ENCODE data around the gene RFTN1.
"Not testable (repeated sequence)": the region's sequence is repeated elsewhere in the genome, so short reads cannot be mapped to it uniquely, and the experiment has no call there.

RFTN1 gene

DNA sequence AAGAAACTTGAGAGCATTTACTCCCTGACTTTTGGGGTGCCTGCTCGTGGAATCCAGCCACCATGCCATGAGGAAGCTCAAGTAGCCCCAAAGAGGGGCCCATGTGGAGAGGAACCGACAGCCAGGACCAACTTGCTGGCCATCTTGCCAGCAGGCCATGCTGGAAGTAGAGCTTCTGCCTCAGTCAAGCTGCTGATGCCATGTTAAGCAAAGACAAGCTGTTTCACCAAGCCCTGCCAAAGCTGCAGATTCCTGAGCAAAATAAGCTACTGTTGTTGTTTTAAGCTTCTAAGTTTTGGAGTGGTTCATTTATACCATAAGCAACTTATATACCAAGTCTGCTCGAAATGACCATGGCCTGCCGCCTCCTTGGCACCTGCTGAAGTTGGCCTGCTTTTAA, 14.1 kb downstream of the RFTN1 start:
- Histone ChIP-seq H3K9ac (ENCODE audit: low read depth in 1 of 2, low read length in 2 of 2) (no peak overlapping the region), H3K27me3 (ENCODE audit: control insufficient read depth in 1 of 2, insufficient read depth in 2 of 2, low read length in 2 of 2) (no peaks in the 10 kb centered on the region), H3K9me3 (ENCODE audit: control insufficient read depth in 1 of 2, low read length in 2 of 2) (no peaks in the 10 kb centered on the region), H3K4me1 (ENCODE audit: control insufficient read depth in 1 of 2, insufficient read depth in 2 of 2, low read length in 2 of 2) (no peaks in the 10 kb centered on the region), H3K27ac (ENCODE audit: low read depth, low read length) (no peak overlapping the region), H3K4me3 (ENCODE audit: low read depth in 1 of 2, low read length in 2 of 2) (no peak overlapping the region), H3K36me3 (ENCODE audit: control insufficient read depth in 1 of 2, insufficient read depth in 2 of 2, low read length in 2 of 2) (peaks cover 0 to 3% of the 10 kb centered on the region in 2 donors)

DNA sequence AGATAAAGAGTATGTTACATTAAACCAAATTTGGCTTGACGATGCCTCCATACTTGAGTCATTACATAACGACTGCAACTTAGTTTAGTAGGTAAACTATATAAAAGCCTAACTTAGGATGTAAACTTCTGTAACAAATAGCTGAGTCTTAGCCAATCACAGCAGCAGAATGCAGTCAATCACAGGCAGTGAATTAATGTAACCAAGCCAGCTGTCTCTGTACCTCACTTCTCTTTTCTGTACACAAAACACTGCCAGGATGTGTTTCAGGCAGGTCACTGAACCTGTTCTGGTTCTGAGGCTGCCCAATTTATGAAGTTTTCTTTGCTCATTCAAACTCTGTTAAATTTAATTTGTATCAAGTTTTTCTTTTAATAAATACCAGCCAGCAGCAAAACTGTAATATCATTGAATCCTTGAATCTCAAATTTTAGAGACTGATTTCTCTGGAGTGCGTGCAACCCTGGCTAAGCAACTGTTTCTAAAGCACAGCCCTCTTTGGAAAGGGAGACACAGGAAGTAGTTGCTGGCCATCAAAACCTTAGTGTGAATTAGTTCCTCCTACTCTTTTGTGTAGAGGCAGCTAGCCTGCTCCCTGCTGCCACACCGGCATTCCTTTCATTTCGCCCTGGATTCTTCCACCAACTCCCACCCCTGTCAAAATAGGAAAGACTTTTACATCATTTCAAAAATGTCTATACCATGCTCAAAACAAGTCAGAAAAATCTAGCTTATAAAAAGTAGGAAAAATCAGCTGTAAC, 15.2 kb downstream of the RFTN1 start:
- H3K9me3 ChIP-seq (ENCODE audit: control insufficient read depth in 1 of 2, low read length in 2 of 2) = no peaks in the 10 kb centered on the region
- H3K9ac ChIP-seq (ENCODE audit: low read depth in 1 of 2, low read length in 2 of 2) = no peak overlapping the region
- no peaks in the 10 kb centered on the region for H3K4me1 ChIP-seq (ENCODE audit: control insufficient read depth in 1 of 2, insufficient read depth in 2 of 2, low read length in 2 of 2)
- H3K27ac ChIP-seq (ENCODE audit: low read depth, low read length) = no peak overlapping the region
- H3K27me3 ChIP-seq (ENCODE audit: control insufficient read depth in 1 of 2, insufficient read depth in 2 of 2, low read length in 2 of 2) = no peaks in the 10 kb centered on the region
- H3K36me3 ChIP-seq (ENCODE audit: control insufficient read depth in 1 of 2, insufficient read depth in 2 of 2, low read length in 2 of 2) = peaks cover 0 to 3% of the 10 kb centered on the region in 2 donors
- H3K4me3 ChIP-seq (ENCODE audit: low read depth in 1 of 2, low read length in 2 of 2) = no peak overlapping the region

DNA sequence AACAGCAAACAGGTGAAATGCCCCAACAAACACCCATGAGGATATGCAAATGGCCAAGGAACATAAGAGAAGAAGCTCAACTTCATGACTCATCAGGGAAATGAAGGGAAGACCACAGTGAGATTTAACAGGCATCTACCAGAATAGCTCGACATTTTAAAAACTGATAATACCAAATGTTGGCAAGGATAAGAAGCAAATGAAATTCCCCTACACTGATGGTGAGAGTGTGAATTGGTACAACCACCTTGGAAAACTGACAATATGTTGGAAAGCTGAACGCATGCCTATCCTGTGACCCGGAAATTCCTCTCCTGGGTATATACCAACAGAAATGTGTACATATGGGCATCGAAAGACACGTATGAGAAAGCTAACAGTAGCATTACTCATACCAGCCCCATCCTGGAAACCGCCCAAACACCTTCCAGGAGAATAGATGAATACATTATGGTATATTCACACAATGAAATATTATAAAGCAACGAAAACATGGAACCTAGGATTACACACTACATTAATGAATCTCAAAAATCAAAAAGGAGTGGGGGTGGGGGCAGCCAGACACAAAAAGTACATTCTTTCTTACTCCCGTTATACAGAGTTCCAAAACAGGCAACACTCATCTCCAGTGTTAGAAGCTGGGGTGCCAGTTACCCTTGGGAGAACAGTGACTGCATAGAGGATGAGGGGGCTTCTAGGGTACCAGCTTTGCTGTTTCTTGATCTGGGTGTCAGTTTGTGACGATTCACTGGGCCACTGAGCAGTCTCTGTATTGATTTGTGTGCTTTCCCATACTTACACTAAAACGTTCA, 16.9 kb downstream of the RFTN1 start:
- H3K4me3 ChIP-seq (ENCODE audit: low read depth in 1 of 2, low read length in 2 of 2) = no peak overlapping the region
- no peaks in the 10 kb centered on the region for H3K27me3 ChIP-seq (ENCODE audit: control insufficient read depth in 1 of 2, insufficient read depth in 2 of 2, low read length in 2 of 2)
- no peak overlapping the region for H3K27ac ChIP-seq (ENCODE audit: low read depth, low read length)
- H3K9ac ChIP-seq (ENCODE audit: low read depth in 1 of 2, low read length in 2 of 2) = no peak overlapping the region
- no peaks in the 10 kb centered on the region for H3K4me1 ChIP-seq (ENCODE audit: control insufficient read depth in 1 of 2, insufficient read depth in 2 of 2, low read length in 2 of 2)
- peaks cover 0 to 8% of the 10 kb centered on the region in 2 donors for H3K36me3 ChIP-seq (ENCODE audit: control insufficient read depth in 1 of 2, insufficient read depth in 2 of 2, low read length in 2 of 2)
- no peaks in the 10 kb centered on the region for H3K9me3 ChIP-seq (ENCODE audit: control insufficient read depth in 1 of 2, low read length in 2 of 2)

DNA sequence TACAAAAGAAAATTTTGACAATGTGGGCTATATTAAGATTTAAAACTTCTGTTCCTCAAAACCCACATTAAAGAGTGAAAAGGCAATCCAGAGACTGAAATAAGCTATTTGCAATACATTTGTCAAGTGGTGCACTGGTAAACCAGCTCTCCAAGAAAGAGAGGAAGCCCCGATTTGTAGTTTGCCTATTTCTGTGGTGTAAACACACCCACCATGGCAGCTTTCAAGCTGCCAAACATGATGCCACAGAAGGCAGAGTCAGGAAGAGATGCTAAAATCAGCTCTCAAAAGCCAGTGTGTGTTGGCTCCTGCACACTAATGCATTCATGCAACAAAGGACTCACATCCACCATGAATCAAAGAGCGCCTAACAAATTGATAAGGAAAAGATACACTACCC, 17.5 kb downstream of the RFTN1 start:
- Histone ChIP-seq H3K36me3 (ENCODE audit: control insufficient read depth in 1 of 2, insufficient read depth in 2 of 2, low read length in 2 of 2) (peaks cover 0 to 8% of the 10 kb centered on the region in 2 donors), H3K27me3 (ENCODE audit: control insufficient read depth in 1 of 2, insufficient read depth in 2 of 2, low read length in 2 of 2) (no peaks in the 10 kb centered on the region), H3K4me1 (ENCODE audit: control insufficient read depth in 1 of 2, insufficient read depth in 2 of 2, low read length in 2 of 2) (no peaks in the 10 kb centered on the region), H3K4me3 (ENCODE audit: low read depth in 1 of 2, low read length in 2 of 2) (no peak overlapping the region), H3K9me3 (ENCODE audit: control insufficient read depth in 1 of 2, low read length in 2 of 2) (no peaks in the 10 kb centered on the region), H3K27ac (ENCODE audit: low read depth, low read length) (no peak overlapping the region), H3K9ac (ENCODE audit: low read depth in 1 of 2, low read length in 2 of 2) (no peak overlapping the region)

DNA sequence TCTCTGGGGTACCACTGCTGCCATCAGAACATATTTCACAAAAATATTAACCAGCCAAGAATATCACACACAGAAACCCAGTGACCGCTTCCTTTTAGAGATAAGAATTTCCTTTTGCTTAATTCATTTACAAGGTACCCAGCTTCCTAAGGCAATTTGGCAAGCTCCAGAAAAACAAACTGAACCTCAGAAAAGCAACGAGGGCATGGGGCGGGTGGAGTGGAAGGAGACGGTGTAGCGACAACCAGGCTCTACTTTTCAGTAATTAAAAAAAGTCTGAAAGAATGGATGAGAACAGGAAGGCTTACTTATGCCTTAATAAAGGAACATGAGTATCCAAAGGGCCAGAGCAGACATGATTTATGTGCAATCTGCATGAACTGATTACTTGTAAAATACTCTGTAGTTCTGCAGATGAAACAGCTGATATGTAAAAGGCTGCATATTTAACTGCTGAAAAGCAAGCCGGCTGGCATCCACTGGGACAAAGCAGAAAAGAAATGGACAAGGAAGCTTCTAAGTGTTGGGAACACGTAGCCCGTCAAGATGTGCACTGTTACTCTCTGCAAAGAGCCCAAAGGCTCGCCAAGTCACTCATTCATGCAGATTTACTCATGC, 18.6 kb downstream of the RFTN1 start:
- Histone ChIP-seq H3K9me3 (ENCODE audit: control insufficient read depth in 1 of 2, low read length in 2 of 2) (no peaks in the 10 kb centered on the region), H3K27ac (ENCODE audit: low read depth, low read length) (no peak overlapping the region), H3K9ac (ENCODE audit: low read depth in 1 of 2, low read length in 2 of 2) (no peak overlapping the region), H3K4me1 (ENCODE audit: control insufficient read depth in 1 of 2, insufficient read depth in 2 of 2, low read length in 2 of 2) (no peaks in the 10 kb centered on the region), H3K4me3 (ENCODE audit: low read depth in 1 of 2, low read length in 2 of 2) (no peak overlapping the region), H3K36me3 (ENCODE audit: control insufficient read depth in 1 of 2, insufficient read depth in 2 of 2, low read length in 2 of 2) (peaks cover 0 to 5% of the 10 kb centered on the region in 2 donors), H3K27me3 (ENCODE audit: control insufficient read depth in 1 of 2, insufficient read depth in 2 of 2, low read length in 2 of 2) (no peaks in the 10 kb centered on the region)

DNA sequence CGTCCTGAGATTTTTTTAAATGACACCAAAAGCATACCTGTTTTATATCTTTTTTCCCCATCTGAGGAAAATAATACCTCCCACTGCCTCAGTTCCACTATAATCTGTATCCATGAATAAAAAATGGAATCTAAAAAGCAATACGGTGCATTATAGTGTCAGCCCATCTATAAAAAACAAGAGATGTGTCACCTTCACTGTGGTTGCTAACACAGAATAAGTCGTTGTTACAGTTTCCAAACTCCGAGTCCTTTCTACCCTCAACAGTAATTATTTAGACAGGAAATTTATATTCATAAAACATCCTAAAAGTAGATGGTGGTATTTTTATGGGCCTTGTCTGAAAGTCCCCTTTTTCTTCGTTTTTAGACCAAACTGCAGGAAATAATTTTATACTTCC, 19.4 kb downstream of the RFTN1 start:
- H3K27ac ChIP-seq (ENCODE audit: low read depth, low read length) = no peak overlapping the region
- peaks cover 0 to 5% of the 10 kb centered on the region in 2 donors for H3K36me3 ChIP-seq (ENCODE audit: control insufficient read depth in 1 of 2, insufficient read depth in 2 of 2, low read length in 2 of 2)
- H3K27me3 ChIP-seq (ENCODE audit: control insufficient read depth in 1 of 2, insufficient read depth in 2 of 2, low read length in 2 of 2) = no peaks in the 10 kb centered on the region
- H3K4me1 ChIP-seq (ENCODE audit: control insufficient read depth in 1 of 2, insufficient read depth in 2 of 2, low read length in 2 of 2) = no peaks in the 10 kb centered on the region
- H3K4me3 ChIP-seq (ENCODE audit: low read depth in 1 of 2, low read length in 2 of 2) = no peak overlapping the region
- no peaks in the 10 kb centered on the region for H3K9me3 ChIP-seq (ENCODE audit: control insufficient read depth in 1 of 2, low read length in 2 of 2)
- no peak overlapping the region for H3K9ac ChIP-seq (ENCODE audit: low read depth in 1 of 2, low read length in 2 of 2)

DNA sequence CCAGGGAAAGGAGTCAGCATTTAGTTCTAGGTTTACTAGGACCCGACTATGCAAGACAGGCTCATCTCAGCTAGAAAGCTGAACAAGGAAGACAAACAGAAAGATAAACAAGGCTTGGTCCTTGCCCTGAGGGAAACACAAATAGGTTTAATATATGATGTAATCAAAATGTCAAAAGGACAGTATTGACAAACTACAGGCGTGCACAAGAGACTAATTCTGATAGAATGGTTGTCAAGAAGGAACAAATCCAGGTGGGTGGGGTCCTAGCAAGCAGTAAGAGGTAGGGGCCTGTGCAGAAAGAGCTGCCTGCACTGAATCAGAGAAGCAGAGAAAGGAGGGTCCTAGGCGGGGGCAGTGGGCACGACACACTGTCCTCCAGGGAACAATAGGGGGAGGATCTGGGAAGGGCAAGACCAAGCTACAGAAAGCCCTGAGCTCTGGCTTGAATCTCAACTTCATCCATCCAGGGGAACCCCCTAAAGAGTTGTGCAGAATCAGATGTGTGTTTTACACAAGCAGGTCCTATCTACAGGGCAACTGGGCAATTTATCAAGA, 23.4 kb downstream of the RFTN1 start:
- no peaks in the 10 kb centered on the region for H3K27me3 ChIP-seq (ENCODE audit: control insufficient read depth in 1 of 2, insufficient read depth in 2 of 2, low read length in 2 of 2)
- no peak overlapping the region for H3K9ac ChIP-seq (ENCODE audit: low read depth in 1 of 2, low read length in 2 of 2)
- H3K27ac ChIP-seq (ENCODE audit: low read depth, low read length) = no peak overlapping the region
- H3K36me3 ChIP-seq (ENCODE audit: control insufficient read depth in 1 of 2, insufficient read depth in 2 of 2, low read length in 2 of 2) = peaks cover 0 to 5% of the 10 kb centered on the region in 2 donors
- peaks cover 0 to 2% of the 10 kb centered on the region in 2 donors for H3K4me1 ChIP-seq (ENCODE audit: control insufficient read depth in 1 of 2, insufficient read depth in 2 of 2, low read length in 2 of 2)
- no peak overlapping the region for H3K4me3 ChIP-seq (ENCODE audit: low read depth in 1 of 2, low read length in 2 of 2)
- no peaks in the 10 kb centered on the region for H3K9me3 ChIP-seq (ENCODE audit: control insufficient read depth in 1 of 2, low read length in 2 of 2)

DNA sequence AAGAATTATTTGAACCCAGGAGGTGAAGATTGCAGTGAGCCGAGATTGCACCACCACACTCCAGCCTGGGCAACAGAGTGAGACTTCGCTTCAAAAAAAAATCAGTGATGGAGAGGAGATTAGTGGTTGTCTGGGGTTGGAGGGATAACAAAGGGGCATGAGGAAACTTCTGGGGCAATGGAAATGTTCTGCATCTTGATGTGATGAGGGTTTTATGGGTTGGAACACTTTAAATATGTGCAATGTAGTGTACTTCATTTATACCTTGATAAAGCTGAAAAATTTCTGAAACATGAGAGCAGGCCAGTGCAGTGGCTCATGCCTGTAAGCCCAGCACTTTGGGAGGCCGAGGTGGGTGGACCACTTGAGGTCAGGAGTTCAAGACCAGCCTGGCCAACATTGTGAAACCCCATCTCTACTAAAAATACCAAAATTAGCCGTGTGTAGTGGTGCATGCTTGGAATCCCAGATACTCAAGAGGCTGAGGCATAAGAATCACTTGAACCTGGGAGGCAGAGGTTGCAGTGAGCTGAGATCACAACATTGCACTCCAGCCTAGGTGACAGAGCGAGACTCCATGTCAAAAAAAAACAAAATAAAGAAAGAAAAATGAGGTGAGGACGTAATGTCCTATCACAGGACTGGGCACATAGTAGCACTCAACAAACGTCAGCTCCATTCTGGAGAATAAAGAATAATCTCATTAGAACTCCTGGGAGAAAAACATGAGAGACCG, 24.0 kb downstream of the RFTN1 start:
- not testable (repeated sequence) for H3K9me3 ChIP-seq (ENCODE audit: control insufficient read depth in 1 of 2, low read length in 2 of 2); H3K4me1 ChIP-seq (ENCODE audit: control insufficient read depth in 1 of 2, insufficient read depth in 2 of 2, low read length in 2 of 2); H3K4me3 ChIP-seq (ENCODE audit: low read depth in 1 of 2, low read length in 2 of 2); H3K36me3 ChIP-seq (ENCODE audit: control insufficient read depth in 1 of 2, insufficient read depth in 2 of 2, low read length in 2 of 2); H3K27ac ChIP-seq (ENCODE audit: low read depth, low read length); H3K27me3 ChIP-seq (ENCODE audit: control insufficient read depth in 1 of 2, insufficient read depth in 2 of 2, low read length in 2 of 2); H3K9ac ChIP-seq (ENCODE audit: low read depth in 1 of 2, low read length in 2 of 2)

DNA sequence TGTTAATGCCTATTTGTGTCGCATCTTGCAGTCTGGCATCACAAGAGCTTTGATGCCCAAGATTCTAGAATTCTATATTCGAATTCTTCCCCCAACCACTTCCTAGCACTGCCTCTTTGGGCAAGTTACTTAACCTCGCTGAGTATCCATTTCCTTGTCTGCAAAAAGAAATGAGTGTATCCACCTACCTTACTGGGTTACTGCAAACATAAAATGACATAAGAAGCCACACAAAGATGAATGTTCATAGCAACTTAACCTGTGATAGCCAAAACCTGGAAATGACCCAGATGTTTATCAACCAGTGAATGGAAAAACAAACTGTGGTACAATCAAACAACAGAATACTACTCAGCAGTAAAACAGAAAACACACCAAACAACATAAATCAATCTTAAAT, 24.9 kb downstream of the RFTN1 start:
- Histone ChIP-seq H3K36me3 (ENCODE audit: control insufficient read depth in 1 of 2, insufficient read depth in 2 of 2, low read length in 2 of 2) (peaks cover 0 to 5% of the 10 kb centered on the region in 2 donors), H3K4me1 (ENCODE audit: control insufficient read depth in 1 of 2, insufficient read depth in 2 of 2, low read length in 2 of 2) (peaks cover 0 to 4% of the 10 kb centered on the region in 2 donors), H3K27ac (ENCODE audit: low read depth, low read length) (no peak overlapping the region), H3K4me3 (ENCODE audit: low read depth in 1 of 2, low read length in 2 of 2) (no peak overlapping the region), H3K9me3 (ENCODE audit: control insufficient read depth in 1 of 2, low read length in 2 of 2) (no peaks in the 10 kb centered on the region), H3K27me3 (ENCODE audit: control insufficient read depth in 1 of 2, insufficient read depth in 2 of 2, low read length in 2 of 2) (no peaks in the 10 kb centered on the region), H3K9ac (ENCODE audit: low read depth in 1 of 2, low read length in 2 of 2) (no peak overlapping the region)

All from duodenal mucosa (tissue), 2 donors.